Osteocyte (in vitro differentiated cells): ENCODE data around the gene BOD1L2. TPM values are rescaled to one million over a fixed set of nuclear protein-coding genes. Genes with fewer than 3 reads are reported as not detected.

Experiments
- DNase-seq: peaks from one replicate; pipeline ENCODE4 v3.0.0; 2021; ENCODE audit warnings: mixed read lengths; ENCODE audit not compliant: unreplicated experiment; ENCODE audit errors: extremely low spot score
- H3K27ac Mint-ChIP-seq: one replicate; pipeline ENCODE4 v1.8.0; 2021; ENCODE audit warnings: mild to moderate bottlenecking, mixed read lengths; ENCODE audit not compliant: unreplicated experiment
- H3K27me3 Mint-ChIP-seq: one replicate; pipeline ENCODE4 v1.8.0; 2021; ENCODE audit warnings: mixed read lengths; ENCODE audit not compliant: unreplicated experiment
- H3K36me3 Mint-ChIP-seq: one replicate; pipeline ENCODE4 v1.8.0; 2021; ENCODE audit warnings: mixed read lengths; ENCODE audit not compliant: unreplicated experiment
- H3K4me1 Mint-ChIP-seq: one replicate; pipeline ENCODE4 v1.8.0; 2021; ENCODE audit warnings: mixed read lengths; ENCODE audit not compliant: unreplicated experiment
- H3K4me3 Mint-ChIP-seq: one replicate; pipeline ENCODE4 v1.8.0; 2021; ENCODE audit warnings: mild to moderate bottlenecking, moderate library complexity, mixed read lengths; ENCODE audit not compliant: unreplicated experiment
- H3K9me3 Mint-ChIP-seq: one replicate; pipeline ENCODE4 v1.8.0; 2021; ENCODE audit warnings: mixed read lengths; ENCODE audit not compliant: unreplicated experiment
- total RNA-seq: library from RNA; stranded (reverse); gene quantifications from 2 replicates; pipeline ENCODE4 v1.2.1, GENCODE V29; 2021
- TF ChIP-seq, protein P1 (sequence below): fragments of 200-600 bp; sonication (generic); IDR thresholded peaks from 2 replicates; pipeline ENCODE4 v1.5.0; 2021; ENCODE audit warnings: antibody characterized with exemption, mild to moderate bottlenecking, moderate library complexity

Gene BOD1L2
- total RNA-seq, 1 donor from 2014 or later = not detected

GRCh38 chr18:57131782-57132181 is 15.1 kb upstream of the BOD1L2 start:
- no peaks in the 10 kb centered on the region for H3K9me3 Mint-ChIP-seq
- H3K36me3 Mint-ChIP-seq = no peaks in the 10 kb centered on the region
- no peak for DNase-seq
- no peak overlapping the region for H3K27ac Mint-ChIP-seq
- H3K4me3 Mint-ChIP-seq = no peak overlapping the region
- no peaks in the 10 kb centered on the region for H3K27me3 Mint-ChIP-seq
- no peaks in the 10 kb centered on the region for H3K4me1 Mint-ChIP-seq
- TF ChIP-seq, protein P1, sequence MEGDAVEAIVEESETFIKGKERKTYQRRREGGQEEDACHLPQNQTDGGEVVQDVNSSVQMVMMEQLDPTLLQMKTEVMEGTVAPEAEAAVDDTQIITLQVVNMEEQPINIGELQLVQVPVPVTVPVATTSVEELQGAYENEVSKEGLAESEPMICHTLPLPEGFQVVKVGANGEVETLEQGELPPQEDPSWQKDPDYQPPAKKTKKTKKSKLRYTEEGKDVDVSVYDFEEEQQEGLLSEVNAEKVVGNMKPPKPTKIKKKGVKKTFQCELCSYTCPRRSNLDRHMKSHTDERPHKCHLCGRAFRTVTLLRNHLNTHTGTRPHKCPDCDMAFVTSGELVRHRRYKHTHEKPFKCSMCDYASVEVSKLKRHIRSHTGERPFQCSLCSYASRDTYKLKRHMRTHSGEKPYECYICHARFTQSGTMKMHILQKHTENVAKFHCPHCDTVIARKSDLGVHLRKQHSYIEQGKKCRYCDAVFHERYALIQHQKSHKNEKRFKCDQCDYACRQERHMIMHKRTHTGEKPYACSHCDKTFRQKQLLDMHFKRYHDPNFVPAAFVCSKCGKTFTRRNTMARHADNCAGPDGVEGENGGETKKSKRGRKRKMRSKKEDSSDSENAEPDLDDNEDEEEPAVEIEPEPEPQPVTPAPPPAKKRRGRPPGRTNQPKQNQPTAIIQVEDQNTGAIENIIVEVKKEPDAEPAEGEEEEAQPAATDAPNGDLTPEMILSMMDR = no peak

DNA sequence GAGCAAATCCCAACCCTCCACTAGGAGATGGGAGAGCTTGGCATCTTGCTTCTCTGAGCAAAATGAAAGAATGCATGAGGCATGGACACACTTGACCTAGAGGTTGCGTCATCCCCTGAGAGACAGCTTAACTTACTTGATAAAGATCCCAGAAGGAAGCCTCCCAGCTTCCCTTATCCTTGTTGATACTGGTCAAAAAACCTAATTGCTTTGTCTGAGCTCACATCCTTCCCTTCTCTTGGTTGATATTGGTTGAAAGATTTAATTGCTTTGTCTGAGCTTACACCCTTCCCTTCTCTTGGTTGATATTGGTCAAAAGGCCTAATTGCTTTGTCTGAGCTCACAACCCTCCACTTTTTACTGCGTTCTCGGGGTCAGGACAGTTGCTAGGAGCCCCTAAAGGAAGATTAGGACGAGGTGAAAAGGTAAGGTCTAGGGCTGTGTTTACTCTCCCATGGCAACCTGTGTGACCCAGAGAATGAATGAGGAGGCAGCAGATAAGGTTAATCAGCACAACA is 12.2 kb upstream of the BOD1L2 start:
- TF ChIP-seq, protein P1 = no peak
- Mint-ChIP-seq H3K9me3 (no peaks in the 10 kb centered on the region), H3K27me3 (no peaks in the 10 kb centered on the region), H3K4me3 (no peak overlapping the region), H3K4me1 (no peaks in the 10 kb centered on the region), H3K27ac (no peak overlapping the region), H3K36me3 (no peaks in the 10 kb centered on the region)
- DNase-seq = no peak

- Mint-ChIP-seq H3K4me1 (no peaks in the 10 kb centered on the region), H3K4me3 (no peak overlapping the region), H3K9me3 (no peaks in the 10 kb centered on the region), H3K27me3 (no peaks in the 10 kb centered on the region), H3K36me3 (no peaks in the 10 kb centered on the region), H3K27ac (no peak overlapping the region)
- TF ChIP-seq, protein P1 = no peak
- DNase-seq = no peak
Observed at GRCh38 chr18:57135699-57136098, 11.2 kb upstream of the BOD1L2 start.

DNA sequence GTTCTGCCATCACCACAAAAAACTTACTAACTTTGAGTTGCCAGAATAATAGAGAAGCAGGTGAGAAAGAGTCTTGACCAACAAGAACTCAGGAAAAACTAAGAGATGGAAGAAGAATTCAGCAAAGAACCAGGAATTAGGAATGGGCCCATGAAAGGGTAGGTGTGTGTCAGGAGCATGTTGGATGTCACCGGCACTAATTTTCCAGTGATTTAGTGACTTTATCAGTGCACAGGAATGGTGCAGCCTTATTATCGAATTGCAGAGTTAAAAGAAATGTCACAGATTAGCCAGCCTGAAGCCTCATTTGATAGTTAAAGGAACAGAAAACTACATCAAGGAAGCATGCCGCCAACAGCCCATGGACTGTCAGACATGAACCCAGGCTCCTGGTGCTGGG is 9.0 kb upstream of the BOD1L2 start:
- Mint-ChIP-seq H3K4me1 (no peaks in the 10 kb centered on the region), H3K36me3 (no peaks in the 10 kb centered on the region), H3K4me3 (no peak overlapping the region), H3K27ac (no peak overlapping the region), H3K27me3 (no peaks in the 10 kb centered on the region), H3K9me3 (no peaks in the 10 kb centered on the region)
- TF ChIP-seq, protein P1 = no peak
- no peak for DNase-seq

DNA sequence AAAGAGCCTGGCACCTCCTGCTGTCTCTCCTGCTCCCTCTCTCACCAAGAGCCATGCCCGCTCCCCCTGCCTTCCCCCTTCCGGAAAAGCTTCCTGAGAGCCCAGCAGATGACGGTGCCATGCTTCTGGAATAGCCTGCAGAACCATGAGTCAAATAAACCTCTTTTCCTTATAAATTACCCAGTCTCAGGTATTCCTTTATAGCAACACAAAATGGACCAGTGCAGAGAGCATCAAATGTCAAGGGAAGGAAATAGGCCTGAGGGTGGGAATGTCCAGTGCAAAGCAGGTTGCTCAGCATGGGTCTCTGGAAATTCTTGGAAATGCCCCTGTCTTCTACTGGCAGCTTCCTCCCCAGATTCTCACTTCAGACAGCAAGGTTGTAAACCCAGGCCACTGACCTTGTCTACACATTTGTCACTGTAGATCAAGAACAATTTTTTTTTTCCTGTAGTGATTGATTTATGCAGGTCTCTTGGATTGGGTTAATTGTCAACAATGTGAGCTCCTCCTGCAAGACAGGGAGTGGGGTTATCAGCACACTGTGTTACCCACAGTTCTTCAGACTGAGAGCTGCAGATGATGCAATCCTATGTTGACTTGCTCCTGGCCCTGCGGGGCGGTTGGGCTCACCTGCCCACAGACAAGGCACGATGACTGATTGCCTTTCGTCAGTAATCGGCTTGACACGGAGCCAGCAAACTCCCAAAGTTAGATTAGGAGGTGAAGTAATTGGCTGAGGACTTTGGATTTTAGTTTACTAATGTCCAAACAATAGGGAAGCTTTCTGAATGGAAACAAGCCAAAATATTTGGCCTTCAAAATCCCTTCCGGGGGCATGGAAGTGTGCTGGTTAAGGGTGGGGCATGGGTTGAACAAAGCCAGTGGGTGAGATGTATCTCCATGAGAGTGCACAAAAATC is 5.4 kb upstream of the BOD1L2 start:
- TF ChIP-seq, protein P1 = no peak
- DNase-seq = no peak
- H3K9me3 Mint-ChIP-seq = no peaks in the 10 kb centered on the region
- H3K4me3 Mint-ChIP-seq = no peak overlapping the region
- H3K4me1 Mint-ChIP-seq = no peaks in the 10 kb centered on the region
- peaks cover 2% of the 10 kb centered on the region for H3K27me3 Mint-ChIP-seq
- no peak overlapping the region for H3K27ac Mint-ChIP-seq
- no peaks in the 10 kb centered on the region for H3K36me3 Mint-ChIP-seq
